ENCODE measurements around the gene FNDC4. TPM values are rescaled to one million over a fixed set of nuclear protein-coding genes. Genes with fewer than 3 reads are reported as not detected.

Gene FNDC4
- total RNA-seq, 1 experiment from 2014 or later: not detected

Small RNA genes within 50 kb of the gene (small RNA-seq; reads per million reads assigned to genes)
- gene RNU6-986P: 0 reads per million in 2 experiments

Other genes starting within 250 kb of the FNDC4 start
- gene SLC30A3, start 232.2 kb downstream of the FNDC4 start, total RNA-seq (2014; rRNA removed; shearing (Covaris generic)): 0.50 and 0.75 TPM in 2 replicates
- not detected in 2 replicates for gene DNAJC5G, start 219.8 kb downstream of the FNDC4 start, total RNA-seq (2014; rRNA removed; shearing (Covaris generic))
- 0.12 TPM in 1 of 2 replicates, not detected in the other for gene TRIM54, start 212.8 kb downstream of the FNDC4 start, total RNA-seq (2014; rRNA removed; shearing (Covaris generic))
- gene UCN, start 186.8 kb downstream of the FNDC4 start, total RNA-seq (2014; rRNA removed; shearing (Covaris generic)): 4.6 and 6.8 TPM in 2 replicates
- 77.5 and 83.6 TPM in 2 replicates for gene MPV17, start 172.1 kb downstream of the FNDC4 start, total RNA-seq (2014; rRNA removed; shearing (Covaris generic))
- 59.8 and 66.5 TPM in 2 replicates for gene GTF3C2, start 138.4 kb downstream of the FNDC4 start, total RNA-seq (2014; rRNA removed; shearing (Covaris generic))
- 28.7 and 31.2 TPM in 2 replicates for gene EIF2B4, start 124.9 kb downstream of the FNDC4 start, total RNA-seq (2014; rRNA removed; shearing (Covaris generic))
- 80.9 and 88.7 TPM in 2 replicates for gene SNX17, start 124.6 kb downstream of the FNDC4 start, total RNA-seq (2014; rRNA removed; shearing (Covaris generic))
- gene ZNF513, start 114.5 kb downstream of the FNDC4 start, total RNA-seq (2014; rRNA removed; shearing (Covaris generic)): 7.0 and 7.3 TPM in 2 replicates
- 108 and 112 TPM in 2 replicates for gene PPM1G, start 85.6 kb downstream of the FNDC4 start, total RNA-seq (2014; rRNA removed; shearing (Covaris generic))
- 78.0 and 79.3 TPM in 2 replicates for gene NRBP1, start 66.6 kb downstream of the FNDC4 start, total RNA-seq (2014; rRNA removed; shearing (Covaris generic))
- 0.69 and 1.0 TPM in 2 replicates for gene KRTCAP3, start 52.8 kb downstream of the FNDC4 start, total RNA-seq (2014; rRNA removed; shearing (Covaris generic))
- 13.9 and 20.2 TPM in 2 replicates for gene IFT172, start 5.5 kb downstream of the FNDC4 start, total RNA-seq (2014; rRNA removed; shearing (Covaris generic))
- gene GCKR, start 1.6 kb upstream of the FNDC4 start, total RNA-seq (2014; rRNA removed; shearing (Covaris generic)): not detected in 2 replicates
- gene ZNF512, start 87.8 kb upstream of the FNDC4 start, total RNA-seq (2014; rRNA removed; shearing (Covaris generic)): 12.4 and 15.8 TPM in 2 replicates
- 3.8 and 4.6 TPM in 2 replicates for gene CCDC121, start 133.8 kb upstream of the FNDC4 start, total RNA-seq (2014; rRNA removed; shearing (Covaris generic))
- 35.0 and 39.5 TPM in 2 replicates for gene GPN1, start 133.8 kb upstream of the FNDC4 start, total RNA-seq (2014; rRNA removed; shearing (Covaris generic))
- 39.6 and 42.2 TPM in 2 replicates for gene SUPT7L, start 168.4 kb upstream of the FNDC4 start, total RNA-seq (2014; rRNA removed; shearing (Covaris generic))
- gene SLC4A1AP, start 168.7 kb upstream of the FNDC4 start, total RNA-seq (2014; rRNA removed; shearing (Covaris generic)): 37.4 and 42.4 TPM in 2 replicates

Measured in NCI-H460 (cell line).